Neural crest cell (in vitro differentiated cells): Measurements from ENCODE around the gene DPEP1. TPM values are rescaled to one million over a fixed set of nuclear protein-coding genes. Genes with fewer than 3 reads are reported as not detected.

Source experiments
- DNase-seq: peaks from one replicate; pipeline ENCODE4 v3.0.0; 2021; ENCODE audit warnings: low read depth, mixed read lengths, low spot score
- H3K27ac Mint-ChIP-seq: one replicate; pipeline ENCODE4 v1.8.0; 2021; ENCODE audit warnings: mild to moderate bottlenecking, mixed read lengths; ENCODE audit not compliant: unreplicated experiment
- H3K27me3 Mint-ChIP-seq: 2 replicates; pipeline ENCODE4 v1.8.0; 2021; ENCODE audit warnings: low read depth, mild to moderate bottlenecking, mixed read lengths
- H3K36me3 Mint-ChIP-seq: 2 replicates; pipeline ENCODE4 v1.8.0; 2021; ENCODE audit warnings: low read depth, mild to moderate bottlenecking, mixed read lengths
- H3K4me1 Mint-ChIP-seq: 2 replicates; pipeline ENCODE4 v1.8.0; 2021; ENCODE audit warnings: mixed read lengths
- H3K4me3 Mint-ChIP-seq: one replicate; pipeline ENCODE4 v1.8.0; 2021; ENCODE audit warnings: mild to moderate bottlenecking, mixed read lengths
- H3K9me3 Mint-ChIP-seq: 2 replicates; pipeline ENCODE4 v1.8.0; 2021; ENCODE audit warnings: mixed read lengths
- CTCF ChIP-seq: fragments of 200-600 bp; sonication (generic); conservative IDR thresholded peaks from 2 replicates; pipeline ENCODE4 v1.5.0; 2021; ENCODE audit warnings: antibody characterized with exemption, mild to moderate bottlenecking
- total RNA-seq: library from RNA; stranded (reverse); gene quantifications from 2 replicates; pipeline ENCODE4 v1.2.1, GENCODE V29; 2021

Gene DPEP1
- total RNA-seq, 1 donor from 2014 or later, result 0.21 TPM

- no peak overlapping the region for H3K4me3 Mint-ChIP-seq
- no peak for TF ChIP-seq CTCF
- no peaks in the 10 kb centered on the region for H3K4me1 Mint-ChIP-seq
- H3K27ac Mint-ChIP-seq, result no peak overlapping the region
- H3K9me3 Mint-ChIP-seq, result no peaks in the 10 kb centered on the region
- H3K27me3 Mint-ChIP-seq, result peaks cover 48% of the 10 kb centered on the region
- H3K36me3 Mint-ChIP-seq, result no peaks in the 10 kb centered on the region
- no peak for DNase-seq
Measured at GRCh38 chr16:89576153-89577054, 37.0 kb upstream of the DPEP1 start.

- Mint-ChIP-seq H3K4me3 (no peak overlapping the region), H3K27me3 (peaks cover 49% of the 10 kb centered on the region)
Measured at GRCh38 chr16:89577055-89577759, 36.2 kb upstream of the DPEP1 start.

GRCh38 chr16:89579351-89579750 is 34.1 kb upstream of the DPEP1 start:
- H3K27ac Mint-ChIP-seq, result no peak overlapping the region
- H3K4me3 Mint-ChIP-seq, result no peak overlapping the region
- no peaks in the 10 kb centered on the region for H3K4me1 Mint-ChIP-seq
- DNase-seq, result no peak
- peaks cover 32% of the 10 kb centered on the region for H3K27me3 Mint-ChIP-seq
- H3K36me3 Mint-ChIP-seq, result no peaks in the 10 kb centered on the region
- TF ChIP-seq CTCF, result no peak
- H3K9me3 Mint-ChIP-seq, result no peaks in the 10 kb centered on the region

More at GRCh38 chr16:89577055-89577759, 36.2 kb upstream of the DPEP1 start:
- Mint-ChIP-seq H3K27ac (no peak overlapping the region), H3K4me1 (no peaks in the 10 kb centered on the region), H3K36me3 (no peaks in the 10 kb centered on the region), H3K9me3 (no peaks in the 10 kb centered on the region)
- TF ChIP-seq CTCF, result no peak
- DNase-seq, result no peak

- Mint-ChIP-seq H3K4me1 (no peaks in the 10 kb centered on the region), H3K36me3 (no peaks in the 10 kb centered on the region), H3K27me3 (peaks cover 25% of the 10 kb centered on the region), H3K9me3 (no peaks in the 10 kb centered on the region), H3K4me3 (no peak overlapping the region), H3K27ac (no peak overlapping the region)
- TF ChIP-seq CTCF, result no peak
- DNase-seq, result no peak
Measured at GRCh38 chr16:89581045-89581695, 32.3 kb upstream of the DPEP1 start.

- Mint-ChIP-seq H3K9me3 (no peaks in the 10 kb centered on the region), H3K4me1 (no peaks in the 10 kb centered on the region), H3K4me3 (peak overlapping the region; percentile 47), H3K27ac (no peak overlapping the region), H3K27me3 (peaks cover 22% of the 10 kb centered on the region), H3K36me3 (no peaks in the 10 kb centered on the region)
- TF ChIP-seq CTCF, result no peak
- DNase-seq, result no peak
Measured at GRCh38 chr16:89581861-89582563, 31.4 kb upstream of the DPEP1 start.
